Activated CD4-positive, CD25-positive, alpha-beta regulatory T cell treated with anti-CD3 and anti-CD28 coated beads, Interleukin-2, amount 50 U/mL, for 16 hours (primary cell): ENCODE data around the gene MLN.

Source experiments
- DNase-seq: peaks from one replicate; pipeline ENCODE4 v3.0.0-alpha.2; 2020; ENCODE audit warnings: low read depth, low spot score

MLN gene

GRCh38 chr6:33771146-33772081 lies 32.4 kb downstream of the MLN start:
- DNase-seq = peak; percentile 28

- no peak for DNase-seq
These were observed 33.0 kb downstream of the MLN start for GRCh38 chr6:33770833-33771145.

GRCh38 chr6:33770124-33770832 lies 33.5 kb downstream of the MLN start:
- DNase-seq = no peak

GRCh38 chr6:33769248-33769821 lies 34.5 kb downstream of the MLN start:
- no peak for DNase-seq

- peak; percentile 47 for DNase-seq
These were observed 35.1 kb downstream of the MLN start for GRCh38 chr6:33768644-33769120.

GRCh38 chr6:33766921-33767907 lies 36.6 kb downstream of the MLN start:
- no peak for DNase-seq

- DNase-seq = no peak
These were observed 38.4 kb downstream of the MLN start for GRCh38 chr6:33765368-33765767.

- no peak for DNase-seq
These were observed 39.8 kb downstream of the MLN start for GRCh38 chr6:33764036-33764435.

- DNase-seq = no peak
These were observed 40.3 kb downstream of the MLN start for GRCh38 chr6:33763483-33763882.

- no peak for DNase-seq
These were observed 41.1 kb downstream of the MLN start for GRCh38 chr6:33762713-33763112.

- no peak for DNase-seq
These were observed 41.7 kb downstream of the MLN start for GRCh38 chr6:33761922-33762629.

GRCh38 chr6:33761581-33761921 lies 42.3 kb downstream of the MLN start:
- no peak for DNase-seq

GRCh38 chr6:33759887-33760629 lies 43.7 kb downstream of the MLN start:
- no peak for DNase-seq

- no peak for DNase-seq
These were observed 45.0 kb downstream of the MLN start for GRCh38 chr6:33758815-33759216.

GRCh38 chr6:33757906-33758305 lies 45.9 kb downstream of the MLN start:
- no peak for DNase-seq

GRCh38 chr6:33757113-33757512 lies 46.7 kb downstream of the MLN start:
- DNase-seq = no peak

- DNase-seq = no peak
These were observed 47.4 kb downstream of the MLN start for GRCh38 chr6:33756211-33756954.

- DNase-seq = no peak
These were observed 48.5 kb downstream of the MLN start for GRCh38 chr6:33755070-33755869.

- no peak for DNase-seq
These were observed 49.6 kb downstream of the MLN start for GRCh38 chr6:33754222-33754621.
